Measurements from ENCODE around the gene GALNT10. TPM values are rescaled to one million over a fixed set of nuclear protein-coding genes. Genes with fewer than 3 reads are reported as not detected.

The GALNT10 gene
- total RNA-seq, 1 experiment from 2014 or later: 22.9 TPM

- Mint-ChIP-seq H3K36me3 (peaks cover 9% of the 10 kb centered on the region), H3K27ac (no peak overlapping the region), H3K9me3 (no peaks in the 10 kb centered on the region), H3K4me1 (peaks cover 18% of the 10 kb centered on the region), H3K27me3 (ENCODE audit: low read depth) (peaks cover 8% of the 10 kb centered on the region), H3K4me3 (peak overlapping the region; percentile 81)
- ChIA-PET CTCF (interaction anchor here (0.6 to 2.1 kb wide), 5 partner anchors 15 to 374 kb away, joined by 3 to 15 read pairs (median 6); no protein-coding TSS in a partner anchor), POLR2A (no interaction called here)
- ATAC-seq (peak; percentile 7), DNase-seq (ENCODE audit: low spot score) (peak; percentile 67)
- no peak for TF ChIP-seq PRDM15 (CRISPR knock-in tag; IDR thresholded peaks at IDR 0.05)
- no peak for TF ChIP-seq ZNF423 (CRISPR knock-in tag; IDR thresholded peaks at IDR 0.05)
- TF ChIP-seq FOXP1 (CRISPR knock-in tag; IDR thresholded peaks at IDR 0.05; ENCODE audit: borderline replicate concordance): peak; percentile 2; the same call in 1 of the 2 replicates
Observed at GRCh38 chr5:154446195-154447088, 255.9 kb downstream of the GALNT10 start.

- H3K27ac Mint-ChIP-seq: no peak overlapping the region
- ATAC-seq (0 out of 2 replicates have a peak, but pooled peaks have one; percentile 2), DNase-seq (ENCODE audit: low spot score) (peak; percentile 27)
- no peak for TF ChIP-seq STAT6 (CRISPR knock-in tag; conservative IDR thresholded peaks at IDR 0.05; ENCODE audit: low read depth)
- no peak for TF ChIP-seq ESRRA (CRISPR knock-in tag; IDR thresholded peaks at IDR 0.05; ENCODE audit: borderline replicate concordance)
- no peak for TF ChIP-seq RORB (CRISPR knock-in tag; IDR thresholded peaks at IDR 0.05)
- TF ChIP-seq ZMAT4 (CRISPR knock-in tag; IDR thresholded peaks at IDR 0.05): no peak
- TF ChIP-seq JUN (CRISPR knock-in tag; IDR thresholded peaks at IDR 0.05): no peak
- no peak for TF ChIP-seq NFE2L1 (CRISPR knock-in tag; IDR thresholded peaks at IDR 0.05)
- TF ChIP-seq USF1 (CRISPR knock-in tag; IDR thresholded peaks at IDR 0.05): no peak
- TF ChIP-seq ZNF425 (CRISPR knock-in tag; conservative IDR thresholded peaks at IDR 0.05): no peak
- TF ChIP-seq E2F5 (CRISPR knock-in tag; IDR thresholded peaks at IDR 0.05): no peak
- TF ChIP-seq CREB1 (CRISPR knock-in tag; IDR thresholded peaks at IDR 0.05): no peak
- no peak for TF ChIP-seq GRHL2 (CRISPR knock-in tag; IDR thresholded peaks at IDR 0.05; ENCODE audit: insufficient replicate concordance, severe bottlenecking)
- TF ChIP-seq IRF2 (CRISPR knock-in tag; IDR thresholded peaks at IDR 0.05; ENCODE audit: borderline replicate concordance, low read depth): no peak
- no peak for TF ChIP-seq TEAD4 (CRISPR knock-in tag; IDR thresholded peaks at IDR 0.05)
- no peak for TF ChIP-seq CDX4 (CRISPR knock-in tag; IDR thresholded peaks at IDR 0.05; ENCODE audit: borderline replicate concordance)
- TF ChIP-seq ZNF232 (CRISPR knock-in tag; IDR thresholded peaks at IDR 0.05): no peak
- TF ChIP-seq CTCF (IDR thresholded peaks at IDR 0.05): no peak
Observed at GRCh38 chr5:154447089-154447725, 256.7 kb downstream of the GALNT10 start.

More at GRCh38 chr5:154447089-154447725, 256.7 kb downstream of the GALNT10 start:
- ChIA-PET POLR2A (no interaction called here), CTCF (interaction anchor here (0.6 to 2.1 kb wide), 5 partner anchors 12 to 375 kb away, joined by 3 to 15 read pairs (median 6); no protein-coding TSS in a partner anchor)
- Mint-ChIP-seq H3K36me3 (peaks cover 6% of the 10 kb centered on the region), H3K4me1 (peaks cover 18% of the 10 kb centered on the region), H3K27me3 (ENCODE audit: low read depth) (peaks cover 8% of the 10 kb centered on the region), H3K4me3 (peak overlapping the region; percentile 81), H3K9me3 (no peaks in the 10 kb centered on the region)

Data from WTC11 (cell line).